Transverse colon (tissue), 4 donors: ENCODE data around the gene REV3L. TPM values are rescaled to one million over a fixed set of nuclear protein-coding genes. Genes with fewer than 3 reads are reported as not detected.

Source experiments
- DNase-seq: peaks from one replicate; pipeline ENCODE4 v3.0.0-alpha.2; 2019
- H3K27ac ChIP-seq, 4 donors: fragments of 200-600 bp; sonication (generic); 2 replicates each; pipeline ENCODE4 v1.5.1; 2016 to 2018; ENCODE audit warnings: inconsistent platforms in 4 of 4
- H3K27me3 ChIP-seq: fragments of 200-600 bp; sonication (generic); 2 replicates; pipeline ENCODE4 v1.5.1; 2017; ENCODE audit warnings: inconsistent platforms
- H3K36me3 ChIP-seq, 4 donors: fragments of 200-600 bp; sonication (generic); 2 replicates each; pipeline ENCODE4 v1.5.1; 2017 to 2019; ENCODE audit warnings: inconsistent platforms in 4 of 4
- H3K4me1 ChIP-seq, 4 donors: fragments of 200-600 bp; sonication (generic); 2 replicates each; pipeline ENCODE4 v1.5.1; 2017 to 2020; ENCODE audit warnings: inconsistent platforms in 4 of 4
- H3K4me3 ChIP-seq, 4 donors: fragments of 200-600 bp; sonication (generic); 1 replicate in 1 of 4; 2 replicates in 3 of 4; pipeline versions ENCODE4 v1.5.1 to v1.6.1; 2017 to 2019; ENCODE audit warnings: inconsistent platforms in 4 of 4
- H3K9me3 ChIP-seq, 2 donors: fragments of 200-600 bp; sonication (generic); 2 replicates each; pipeline ENCODE4 v1.5.1; 2017 to 2019; ENCODE audit warnings: inconsistent platforms in 2 of 2
- EP300 ChIP-seq: sonication (generic); formaldehyde crosslinking; IDR thresholded peaks from one replicate; pipeline ENCODE4 v1.6.1; 2017; ENCODE audit warnings: antibody characterized with exemption, low read depth
- POLR2A ChIP-seq: fragments of 450-650 bp; IDR thresholded peaks from one replicate; pipeline ENCODE4 v1.6.1; 2016; ENCODE audit warnings: antibody characterized with exemption, mild to moderate bottlenecking, moderate library complexity
- POLR2AphosphoS5 ChIP-seq, 3 donors: sonication (generic); formaldehyde crosslinking; IDR thresholded peaks; one replicate each; pipeline ENCODE4 v1.6.1; 2016; ENCODE audit warnings: antibody characterized with exemption in 3 of 3
- WGBS, 2 donors: methylation state at CpG; one replicate each; pipeline ENCODE4 v1.1.5; 2018; ENCODE audit warnings: low coverage in 1 of 2; 5-methylcytosine and 5-hydroxymethylcytosine counted together
- in situ Hi-C, 4 donors: fragments of 200-750 bp; cut with MboI; loops; one replicate each; pipeline versions ENCODE4 v1.15.0 to v1.15.1; 2017; ENCODE audit warnings: low sequenced_read_pairs in 3 of 4, low pct_ligation_motif_present in 1 of 4, low pct_unique_long_range_greater_than_20kb in 1 of 4
- intact Hi-C: fragments of 100-400 bp; cut with DNase I; formaldehyde crosslinking; loops from one replicate; pipeline ENCODE4 v1.15.1; 2023; ENCODE audit warnings: low total_unique reads
- total RNA-seq, 4 donors: library from RNA; depleted of rRNA; stranded (reverse); fragments of >200 nt; gene quantifications; one replicate each; pipeline ENCODE4 v1.1.0, GENCODE V29; 2016
- TF ChIP-seq, protein P1 (sequence below), 5 experiments: fragments of 200-600 bp in 3 of 5; fragments of 450-650 bp in 2 of 5; sonication (generic) in 3 of 5; IDR thresholded peaks; 1 replicate in 2 of 5; 2 replicates in 3 of 5; pipeline ENCODE4 v1.5.1; 2016 to 2017; ENCODE audit warnings: antibody characterized with exemption in 5 of 5, inconsistent platforms in 3 of 5, mild to moderate bottlenecking in 2 of 5, moderate library complexity in 1 of 5

The REV3L gene
- total RNA-seq, 4 donors from 2014 or later, result 24.7 to 256 (median 34.7) TPM

DNA sequence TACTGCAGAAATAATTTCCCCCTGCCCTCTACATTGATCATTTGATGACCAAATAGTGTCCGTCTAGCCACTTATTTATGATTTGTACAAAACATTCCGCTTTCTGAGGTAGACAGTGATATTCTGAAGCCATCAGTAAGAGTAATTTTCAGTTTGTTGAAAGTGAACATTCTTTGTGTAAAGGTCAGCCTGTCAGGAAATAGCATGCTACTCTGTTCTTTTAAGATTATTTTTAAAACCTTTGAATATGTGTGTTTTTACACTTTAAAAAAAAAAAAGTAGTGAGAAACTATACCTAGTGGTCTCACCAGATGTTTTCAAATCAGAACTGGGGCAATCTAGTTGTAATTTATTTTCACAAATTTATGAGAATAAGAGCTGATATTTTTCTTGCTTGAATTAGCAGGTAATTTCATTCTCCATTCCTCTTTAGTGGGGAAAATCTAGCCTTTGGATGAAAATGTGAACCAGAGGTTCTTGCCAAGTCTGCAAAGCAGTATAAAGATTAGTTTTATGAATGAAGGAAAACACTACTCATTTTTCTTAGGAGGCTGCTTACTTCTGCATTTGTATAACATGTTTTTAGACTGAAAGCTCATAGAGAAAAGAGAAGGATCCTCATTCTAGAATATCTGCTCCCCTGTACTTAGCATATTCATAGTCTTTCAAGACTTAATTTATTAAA is 12.1 kb upstream of the REV3L start:
- in situ Hi-C loops, result loop anchor here in 2 of 4 donors (25.0 kb wide), 2 partner anchors 92 to 233 kb away; a partner anchor contains a TSS
- Histone ChIP-seq H3K9me3 (no peaks in the 10 kb centered on the region), H3K4me3 (no peak overlapping the region), H3K27me3 (no peaks in the 10 kb centered on the region), H3K27ac (no peak overlapping the region), H3K36me3 (no peaks in the 10 kb centered on the region), H3K4me1 (peaks cover 0 to 9% (median 0%) of the 10 kb centered on the region in 4 donors)
- TF ChIP-seq, protein P1, sequence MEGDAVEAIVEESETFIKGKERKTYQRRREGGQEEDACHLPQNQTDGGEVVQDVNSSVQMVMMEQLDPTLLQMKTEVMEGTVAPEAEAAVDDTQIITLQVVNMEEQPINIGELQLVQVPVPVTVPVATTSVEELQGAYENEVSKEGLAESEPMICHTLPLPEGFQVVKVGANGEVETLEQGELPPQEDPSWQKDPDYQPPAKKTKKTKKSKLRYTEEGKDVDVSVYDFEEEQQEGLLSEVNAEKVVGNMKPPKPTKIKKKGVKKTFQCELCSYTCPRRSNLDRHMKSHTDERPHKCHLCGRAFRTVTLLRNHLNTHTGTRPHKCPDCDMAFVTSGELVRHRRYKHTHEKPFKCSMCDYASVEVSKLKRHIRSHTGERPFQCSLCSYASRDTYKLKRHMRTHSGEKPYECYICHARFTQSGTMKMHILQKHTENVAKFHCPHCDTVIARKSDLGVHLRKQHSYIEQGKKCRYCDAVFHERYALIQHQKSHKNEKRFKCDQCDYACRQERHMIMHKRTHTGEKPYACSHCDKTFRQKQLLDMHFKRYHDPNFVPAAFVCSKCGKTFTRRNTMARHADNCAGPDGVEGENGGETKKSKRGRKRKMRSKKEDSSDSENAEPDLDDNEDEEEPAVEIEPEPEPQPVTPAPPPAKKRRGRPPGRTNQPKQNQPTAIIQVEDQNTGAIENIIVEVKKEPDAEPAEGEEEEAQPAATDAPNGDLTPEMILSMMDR (IDR thresholded peaks at IDR 0.05), result no peak
- no peak for TF ChIP-seq POLR2A
- no peak for TF ChIP-seq EP300
- no peak for TF ChIP-seq POLR2AphosphoS5 (IDR thresholded peaks at IDR 0.05)
- intact Hi-C loops, result no loop called here
- WGBS, 2 donors, result 94 to 96% methylated on average over 2 of the region's 2 CpGs
- no peak for DNase-seq

DNA sequence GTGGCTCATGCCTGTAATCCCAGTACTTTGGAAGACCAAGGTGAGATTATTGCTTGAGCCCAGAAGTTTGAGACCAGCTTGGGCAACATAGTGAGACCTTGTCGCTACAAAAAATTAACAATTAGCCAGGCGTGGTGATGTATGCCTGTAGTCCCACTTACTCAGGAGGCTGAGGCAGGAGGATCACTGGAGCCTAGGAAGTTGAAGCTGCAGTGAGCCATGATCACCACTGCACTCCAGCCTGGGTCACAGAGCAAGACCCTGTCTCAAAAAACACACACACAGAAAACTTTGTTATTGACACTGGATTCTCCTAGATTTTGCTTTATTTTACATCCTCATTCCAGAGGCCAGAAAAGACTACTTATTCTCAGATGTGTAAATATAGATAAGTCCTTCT is 9.5 kb upstream of the REV3L start:
- no peaks in the 10 kb centered on the region for H3K9me3 ChIP-seq
- H3K36me3 ChIP-seq, result no peaks in the 10 kb centered on the region
- TF ChIP-seq POLR2A (no peak), POLR2AphosphoS5 (IDR thresholded peaks at IDR 0.05) (no peak), EP300 (no peak)
- TF ChIP-seq, protein P1 (IDR thresholded peaks at IDR 0.05), result no peak
- no peaks in the 10 kb centered on the region for H3K27me3 ChIP-seq
- WGBS, 2 donors, result 97 to 100% methylated on average over 1 to 2 of the region's 2 CpGs
- peaks cover 0 to 11% (median 0%) of the 10 kb centered on the region in 4 donors for H3K4me1 ChIP-seq
- no peak overlapping the region for H3K4me3 ChIP-seq
- intact Hi-C loops (no loop called here), in situ Hi-C loops (loop anchor here in 2 of 4 donors (25.0 kb wide), 2 partner anchors 95 to 230 kb away; a partner anchor contains a TSS)
- H3K27ac ChIP-seq, result no peak overlapping the region
- no peak for DNase-seq

- intact Hi-C loops (no loop called here), in situ Hi-C loops (loop anchor here in 2 of 4 donors (25.0 kb wide), 2 partner anchors 97 to 228 kb away; a partner anchor contains a TSS)
- WGBS, 2 donors, result 71 to 72% methylated on average over 3 of the region's 3 CpGs
- TF ChIP-seq EP300, result no peak
- TF ChIP-seq POLR2AphosphoS5 (IDR thresholded peaks at IDR 0.05), result no peak
- TF ChIP-seq, protein P1 (IDR thresholded peaks at IDR 0.05), result no peak
- no peak for TF ChIP-seq POLR2A
- Histone ChIP-seq H3K9me3 (no peaks in the 10 kb centered on the region), H3K27me3 (no peaks in the 10 kb centered on the region), H3K36me3 (no peaks in the 10 kb centered on the region), H3K4me3 (no peak overlapping the region), H3K27ac (no peak overlapping the region), H3K4me1 (peaks cover 0 to 9% (median 4%) of the 10 kb centered on the region in 4 donors)
- DNase-seq, result no peak
Measured at GRCh38 chr6:111490067-111490466, 7.0 kb upstream of the REV3L start.

DNA sequence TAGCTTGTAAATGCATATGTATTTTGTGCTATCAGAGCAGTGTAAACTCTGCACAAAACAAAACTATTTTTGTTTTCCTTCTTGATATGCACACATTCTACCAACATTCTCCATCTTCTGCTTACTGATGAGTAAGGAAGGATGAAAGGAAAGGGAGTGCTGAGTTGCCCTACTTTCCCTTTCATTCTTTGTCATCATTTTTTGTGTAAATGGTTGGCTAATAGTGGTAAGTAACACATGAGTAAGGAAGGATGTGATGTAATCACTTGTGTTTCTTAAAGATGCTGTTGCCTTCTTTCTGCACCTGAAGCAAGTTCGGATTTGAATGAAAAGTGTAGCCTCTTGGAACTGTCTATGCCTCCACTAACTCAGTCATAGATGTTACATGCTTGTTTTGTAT is 4.6 kb upstream of the REV3L start:
- Histone ChIP-seq H3K4me3 (no peak overlapping the region), H3K9me3 (no peaks in the 10 kb centered on the region), H3K4me1 (peaks cover 0 to 15% (median 12%) of the 10 kb centered on the region in 4 donors), H3K36me3 (no peaks in the 10 kb centered on the region), H3K27me3 (no peaks in the 10 kb centered on the region), H3K27ac (no peak overlapping the region)
- 69 to 80% methylated on average over 1 of the region's 1 CpG for WGBS, 2 donors
- intact Hi-C loops, result loop anchor here (10.0 kb wide), 2 partner anchors 77 to 117 kb away; partner anchors contain the start of gene TRAF3IP2
- DNase-seq, result no peak
- in situ Hi-C loops, result loop anchor here in 2 of 4 donors (25.0 kb wide), 2 partner anchors 100 to 225 kb away; a partner anchor contains a TSS
- TF ChIP-seq, protein P1 (IDR thresholded peaks at IDR 0.05), result no peak
- peak in 1 of 3 donors; percentile 27 for TF ChIP-seq POLR2AphosphoS5 (IDR thresholded peaks at IDR 0.05)
